OCI-M2 (cell line): ENCODE measurements around the gene TUFM.
"Not testable (repeated sequence)": the region's sequence is repeated elsewhere in the genome, so short reads cannot be mapped to it uniquely, and the experiment has no call there.

Source experiments
- DNase-seq: peaks from one replicate; lab custom pipeline; 2025; ENCODE audit not compliant: unreplicated experiment; lab: John Stamatoyannopoulos, UW

TUFM gene

DNA sequence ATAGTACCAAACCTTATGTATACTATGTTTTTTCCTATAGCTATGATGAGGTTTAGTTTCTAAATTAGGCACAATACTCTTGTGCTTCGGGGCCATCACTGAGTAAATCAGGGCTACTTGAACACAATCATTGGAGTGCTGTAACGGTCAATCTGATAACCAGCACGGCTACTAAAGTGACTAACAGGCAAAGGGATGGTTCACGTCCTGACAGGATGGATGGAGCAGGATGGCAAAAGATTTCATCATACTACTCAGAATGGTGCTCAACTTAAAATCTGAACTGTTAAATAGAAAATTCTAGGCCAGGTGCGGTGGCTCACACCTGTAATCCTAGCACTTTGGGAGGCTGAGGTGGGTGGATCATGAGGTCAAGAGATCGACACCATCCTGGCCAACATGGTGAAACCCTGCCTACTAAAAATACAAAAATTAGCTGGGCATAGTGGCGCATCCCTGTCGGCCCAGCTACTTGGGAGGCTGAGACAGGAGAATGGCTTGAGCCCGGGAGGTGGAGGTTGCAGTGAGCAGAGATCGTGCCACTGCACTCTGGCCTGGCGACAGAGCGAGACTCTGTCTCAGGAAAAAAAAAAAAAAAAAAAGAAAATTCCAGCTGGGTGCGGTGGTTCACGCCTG is 7.0 kb downstream of the TUFM start:
- DNase-seq = no peak

- no peak for DNase-seq
Observed at GRCh38 chr16:28838558-28838918, 7.6 kb downstream of the TUFM start.

- DNase-seq = no peak
Observed at GRCh38 chr16:28837672-28838557, 8.2 kb downstream of the TUFM start.

GRCh38 chr16:28836761-28837064 is 9.4 kb downstream of the TUFM start:
- DNase-seq = no peak

DNA sequence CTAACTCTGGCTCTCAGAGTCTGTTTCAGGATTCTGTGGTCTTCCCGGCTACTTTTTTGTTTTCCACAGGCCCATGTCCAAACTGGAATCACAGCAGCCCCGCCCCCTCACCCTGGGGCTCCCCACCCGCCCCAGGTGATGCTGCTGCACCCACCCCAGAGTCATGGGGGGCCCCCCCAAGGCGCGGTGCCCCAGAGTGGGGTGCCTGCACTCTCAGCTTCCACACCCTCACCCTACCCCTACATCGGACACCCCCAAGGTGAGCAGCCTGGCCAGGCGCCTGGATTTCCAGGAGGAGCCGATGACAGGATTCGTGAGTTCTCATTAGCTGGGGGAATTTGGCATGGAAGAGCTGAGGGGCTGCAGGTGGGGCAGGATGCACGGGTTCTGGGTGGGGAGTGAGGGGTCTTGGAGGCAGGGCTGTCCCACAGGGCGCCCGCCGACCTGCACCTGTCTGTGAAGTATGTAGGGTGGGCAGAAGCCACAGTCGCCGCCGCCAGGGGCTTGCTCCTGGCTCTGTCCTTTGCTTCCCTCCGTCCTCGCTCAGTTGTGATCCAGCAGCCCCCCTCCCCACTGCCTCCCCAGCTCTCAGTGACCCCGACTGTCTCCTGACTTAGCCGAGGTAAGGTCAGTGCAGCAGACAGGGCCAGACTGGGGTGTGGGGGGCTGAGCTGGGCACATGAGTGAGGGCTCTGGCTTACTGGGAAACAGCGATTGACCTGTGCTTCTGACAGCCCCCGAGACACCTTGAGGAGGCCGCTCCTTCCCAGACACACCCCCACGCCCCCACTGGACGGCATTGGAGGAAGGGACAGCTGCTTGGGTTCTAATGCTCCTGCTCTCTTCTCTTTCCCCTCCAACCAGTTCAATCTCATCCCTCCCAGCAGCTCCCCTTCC is 10.0 kb downstream of the TUFM start:
- no peak for DNase-seq

DNA sequence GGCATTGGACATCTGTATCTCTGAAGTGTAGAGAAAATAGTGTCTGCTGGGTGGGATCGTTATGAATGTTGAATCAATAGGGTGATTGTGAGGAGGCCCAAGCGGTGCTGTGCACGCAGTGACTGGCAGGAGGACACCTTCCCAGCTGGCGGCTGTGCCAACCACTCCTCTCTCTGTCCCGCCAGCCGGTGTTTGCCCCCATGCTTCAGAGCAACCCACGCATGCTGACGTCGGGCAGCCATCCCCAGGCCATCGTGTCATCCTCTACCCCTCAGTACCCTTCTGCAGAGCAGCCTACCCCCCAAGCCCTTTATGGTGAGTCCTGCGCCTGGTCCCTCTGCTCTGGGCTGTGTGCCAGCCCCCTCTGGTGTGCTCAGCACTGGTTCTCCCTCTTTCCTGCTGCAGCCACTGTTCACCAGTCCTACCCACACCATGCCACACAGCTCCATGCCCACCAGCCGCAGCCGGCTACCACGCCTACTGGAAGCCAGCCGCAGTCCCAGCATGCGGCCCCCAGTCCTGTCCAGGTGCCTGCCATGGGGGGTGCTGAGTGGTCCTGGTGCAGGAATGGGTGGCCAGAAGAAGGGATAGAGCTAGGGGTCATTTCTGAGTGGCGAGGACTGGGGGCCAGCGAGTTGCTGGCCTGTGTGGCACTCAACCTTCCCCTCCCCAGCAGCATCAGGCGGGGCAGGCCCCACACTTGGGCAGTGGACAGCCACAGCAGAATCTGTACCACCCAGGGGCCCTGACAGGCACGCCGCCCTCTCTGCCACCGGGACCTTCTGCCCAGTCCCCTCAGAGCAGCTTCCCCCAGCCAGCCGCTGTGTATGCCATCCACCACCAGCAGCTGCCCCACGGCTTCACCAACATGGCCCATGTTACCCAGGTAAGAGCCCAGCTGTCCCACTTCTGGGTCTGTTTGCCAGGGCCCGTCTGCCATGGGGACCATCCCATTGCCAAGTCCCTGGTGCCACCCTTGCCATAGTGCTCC is 11.0 kb downstream of the TUFM start:
- no peak for DNase-seq

GRCh38 chr16:28834349-28834748 is 11.8 kb downstream of the TUFM start:
- no peak for DNase-seq

GRCh38 chr16:28830531-28830930 is 15.6 kb downstream of the TUFM start:
- DNase-seq = no peak

DNA sequence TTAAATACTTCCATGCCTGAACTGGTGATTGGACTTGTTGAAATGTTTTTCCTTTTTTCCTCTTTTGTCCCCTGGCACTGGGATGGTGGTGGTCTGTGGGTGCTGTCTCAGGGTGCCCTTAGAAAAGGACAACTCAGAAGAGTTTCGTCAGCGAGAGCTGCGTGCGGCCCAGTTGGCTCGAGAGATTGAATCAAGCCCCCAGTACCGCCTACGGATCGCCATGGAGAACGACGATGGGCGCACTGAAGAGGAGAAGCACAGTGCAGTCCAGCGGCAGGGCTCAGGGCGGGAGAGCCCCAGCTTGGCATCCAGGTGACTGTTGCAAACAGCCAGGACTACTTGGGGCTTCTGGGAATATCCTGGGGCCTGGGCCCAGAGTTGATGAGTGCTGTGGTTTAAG is 16.4 kb downstream of the TUFM start:
- no peak for DNase-seq

DNA sequence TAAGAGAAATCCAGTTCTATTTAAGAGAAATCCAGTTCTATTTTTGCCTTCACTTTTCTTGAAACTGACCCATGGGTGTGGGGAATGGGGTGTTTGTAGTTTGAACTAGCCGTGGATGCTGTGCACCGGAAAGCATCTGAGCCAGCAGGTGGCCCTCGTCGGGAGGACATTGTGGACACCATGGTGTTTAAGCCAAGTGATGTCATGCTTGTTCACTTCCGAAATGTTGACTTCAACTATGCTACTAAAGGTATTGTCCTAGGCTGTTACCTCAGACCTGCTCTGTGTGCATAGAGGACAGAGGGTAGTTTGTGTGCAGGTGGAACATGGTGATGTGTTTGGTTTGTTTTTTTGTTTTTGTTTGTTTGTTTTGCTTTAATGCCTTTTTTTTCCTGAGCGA is 20.0 kb downstream of the TUFM start:
- DNase-seq = no peak

DNA sequence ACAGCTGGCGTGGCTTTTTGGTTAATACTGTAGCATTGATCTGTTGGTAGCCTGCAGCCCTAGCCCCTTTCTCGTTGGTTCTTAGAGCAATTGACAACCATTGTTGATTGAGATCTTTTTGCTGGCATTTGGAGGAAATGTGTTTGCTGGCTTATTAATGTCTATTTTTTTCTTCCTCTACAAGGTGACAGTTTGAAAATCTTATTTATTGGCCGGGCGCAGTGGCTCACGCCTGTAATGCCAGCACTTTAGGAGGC is 21.5 kb downstream of the TUFM start:
- DNase-seq = no peak

- peak; percentile 94 for DNase-seq
Observed at GRCh38 chr16:28823873-28824716, 22.1 kb downstream of the TUFM start.

- no peak for DNase-seq
Observed at GRCh38 chr16:28823291-28823872, 22.8 kb downstream of the TUFM start.

- DNase-seq = peak; percentile 38
Observed at GRCh38 chr16:28822520-28823290, 23.4 kb downstream of the TUFM start, which contains the start of gene ATXN2L. ATXN2L (plus strand) TSS chr16:28822999; CDS start chr16:28823260, 261 bp downstream.

DNA sequence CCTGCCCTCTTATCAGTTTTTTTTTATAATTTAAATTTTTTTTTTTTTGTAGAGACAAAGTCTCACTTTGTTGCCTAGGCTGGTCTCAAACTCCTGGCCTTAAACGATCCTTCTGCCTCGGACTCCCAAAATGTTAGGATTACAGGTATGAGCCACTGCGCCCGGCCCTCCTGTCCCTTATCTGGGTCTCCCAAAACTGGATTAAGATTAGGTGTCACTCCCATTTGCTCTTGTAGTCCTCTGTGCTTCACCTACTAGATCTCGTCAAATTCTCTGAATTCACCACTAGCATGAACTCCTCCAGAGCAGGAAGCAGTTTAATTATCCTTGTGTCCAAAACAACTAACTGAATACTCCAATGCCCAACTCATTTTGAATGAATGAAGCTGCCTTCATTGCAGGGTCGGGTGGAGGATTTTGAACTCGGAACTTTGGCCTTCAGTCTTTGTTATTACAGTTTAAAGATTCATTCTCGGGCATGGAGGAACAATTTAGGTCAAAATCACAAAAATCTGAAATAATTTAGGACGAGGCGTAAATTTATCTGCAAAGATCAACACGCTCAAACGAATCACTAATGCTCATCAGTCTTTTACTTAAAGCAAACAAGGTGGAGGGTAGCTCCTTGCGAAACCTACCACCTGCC is 24.2 kb downstream of the TUFM start:
- DNase-seq = no peak

GRCh38 chr16:28820546-28820945 is 25.6 kb downstream of the TUFM start:
- DNase-seq = not testable (repeated sequence)

DNA sequence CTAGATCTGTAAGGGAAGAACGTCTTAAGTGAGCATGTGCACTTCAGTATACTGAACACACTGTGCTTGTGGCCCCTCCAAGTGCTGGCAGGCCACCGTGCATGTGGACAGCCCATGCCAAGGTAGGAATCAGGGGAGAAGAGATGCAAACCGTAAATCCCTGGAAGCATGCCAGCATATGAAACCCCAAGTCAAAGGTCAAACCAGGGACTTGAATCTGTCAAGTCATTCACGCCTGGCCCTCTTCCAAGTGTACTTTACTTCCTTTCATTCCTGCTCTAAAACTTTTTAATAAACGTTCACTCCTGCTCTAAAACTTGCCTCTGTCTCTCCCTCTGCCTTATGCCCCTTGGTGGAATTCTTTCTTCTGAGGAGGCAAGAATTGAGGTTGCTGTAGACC is 26.1 kb downstream of the TUFM start:
- no peak for DNase-seq

DNA sequence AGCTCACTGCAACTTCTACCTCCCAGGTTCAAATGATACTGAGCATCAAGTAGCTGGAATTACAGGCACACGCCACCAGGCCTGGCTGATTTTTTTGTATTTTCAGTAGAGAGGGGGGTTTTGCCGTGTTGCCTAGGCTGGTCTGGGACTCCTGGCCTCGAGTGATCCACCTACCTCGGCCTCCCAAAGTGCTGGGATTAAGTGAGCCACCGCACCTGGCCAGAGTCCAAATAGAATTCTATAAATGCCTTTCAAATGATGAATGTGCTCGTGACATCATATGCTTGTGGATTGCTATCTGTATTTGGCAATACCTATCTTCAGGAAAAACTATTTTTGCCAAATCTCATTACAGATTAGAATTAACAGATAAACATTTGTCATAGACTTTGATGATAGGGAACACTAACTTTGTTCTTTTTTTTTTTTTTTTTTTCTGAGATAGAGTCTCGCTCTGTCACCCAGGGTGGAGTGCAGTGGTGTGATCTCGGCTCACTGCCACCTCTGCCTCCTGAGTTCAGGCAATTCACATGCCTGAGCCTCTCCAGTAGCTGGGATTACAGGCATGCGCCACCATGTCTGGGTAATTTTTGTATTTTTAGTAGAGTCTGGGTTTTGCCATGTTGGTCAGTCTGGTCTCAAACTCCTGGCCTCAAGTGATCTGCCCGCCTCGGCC is 38.6 kb downstream of the TUFM start:
- not testable (repeated sequence) for DNase-seq
